Memory B cell (primary cell): ENCODE data around the gene CLDN1.
"Not testable (repeated sequence)": the region's sequence is repeated elsewhere in the genome, so short reads cannot be mapped to it uniquely, and the experiment has no call there.

Experiments
- ATAC-seq: fragments of 150-1000 bp; cut with Tn5 transposase; 2 replicates; pipeline ENCODE4 v1.10.0; 2021; ENCODE audit warnings: low read depth, mild to moderate bottlenecking, moderate library complexity
- DNase-seq, 2 donors: peaks; one replicate each; pipeline ENCODE4 v3.0.0; 2022; ENCODE audit warnings: low spot score in 2 of 2
- H3K27ac Mint-ChIP-seq: one replicate; pipeline ENCODE4 v1.8.0; 2022; ENCODE audit warnings: mild to moderate bottlenecking, moderate library complexity, mixed read lengths
- H3K27me3 Mint-ChIP-seq: one replicate; pipeline ENCODE4 v1.8.0; 2022; ENCODE audit warnings: mixed read lengths
- H3K36me3 Mint-ChIP-seq: one replicate; pipeline ENCODE4 v1.8.0; 2022; ENCODE audit warnings: mild to moderate bottlenecking, mixed read lengths
- H3K4me1 Mint-ChIP-seq: one replicate; pipeline ENCODE4 v1.8.0; 2022; ENCODE audit warnings: mixed read lengths
- H3K4me3 Mint-ChIP-seq: one replicate; pipeline ENCODE4 v1.8.0; 2022; ENCODE audit warnings: mild to moderate bottlenecking, moderate library complexity, mixed read lengths
- H3K9me3 Mint-ChIP-seq: one replicate; pipeline ENCODE4 v1.8.0; 2022; ENCODE audit warnings: mixed read lengths

CLDN1 gene

GRCh38 chr3:190294030-190294429 lies 28.2 kb downstream of the CLDN1 start:
- no peak overlapping the region for H3K4me3 Mint-ChIP-seq
- H3K27me3 Mint-ChIP-seq, result peaks cover 1% of the 10 kb centered on the region
- no peaks in the 10 kb centered on the region for H3K4me1 Mint-ChIP-seq
- DNase-seq (no peak), ATAC-seq (no peak)
- H3K9me3 Mint-ChIP-seq, result peaks cover 8% of the 10 kb centered on the region
- H3K27ac Mint-ChIP-seq, result no peak overlapping the region
- H3K36me3 Mint-ChIP-seq, result peaks cover 3% of the 10 kb centered on the region

GRCh38 chr3:190293621-190294020 lies 28.6 kb downstream of the CLDN1 start:
- Mint-ChIP-seq H3K4me1 (no peaks in the 10 kb centered on the region), H3K27me3 (peaks cover 1% of the 10 kb centered on the region), H3K27ac (no peak overlapping the region), H3K9me3 (peaks cover 8% of the 10 kb centered on the region), H3K4me3 (no peak overlapping the region), H3K36me3 (peaks cover 3% of the 10 kb centered on the region)
- ATAC-seq (no peak), DNase-seq (no peak)

GRCh38 chr3:190291994-190292584 lies 30.2 kb downstream of the CLDN1 start:
- no peak for ATAC-seq
- Mint-ChIP-seq H3K4me1 (no peaks in the 10 kb centered on the region), H3K9me3 (peaks cover 10% of the 10 kb centered on the region), H3K27me3 (peaks cover 1% of the 10 kb centered on the region), H3K27ac (no peak overlapping the region), H3K36me3 (peaks cover 3% of the 10 kb centered on the region), H3K4me3 (no peak overlapping the region)
- DNase-seq, result no peak

- Mint-ChIP-seq H3K4me1 (no peaks in the 10 kb centered on the region), H3K27me3 (no peaks in the 10 kb centered on the region), H3K9me3 (peaks cover 17% of the 10 kb centered on the region), H3K36me3 (peaks cover 3% of the 10 kb centered on the region), H3K27ac (no peak overlapping the region), H3K4me3 (no peak overlapping the region)
- ATAC-seq (no peak), DNase-seq (no peak)
Observed at GRCh38 chr3:190289989-190290388, 32.3 kb downstream of the CLDN1 start.

GRCh38 chr3:190288836-190289235 lies 33.4 kb downstream of the CLDN1 start:
- H3K9me3 Mint-ChIP-seq, result peaks cover 20% of the 10 kb centered on the region
- H3K27me3 Mint-ChIP-seq, result no peaks in the 10 kb centered on the region
- H3K36me3 Mint-ChIP-seq, result peaks cover 3% of the 10 kb centered on the region
- no peak for DNase-seq
- no peaks in the 10 kb centered on the region for H3K4me1 Mint-ChIP-seq
- ATAC-seq, result no peak
- no peak overlapping the region for H3K27ac Mint-ChIP-seq
- H3K4me3 Mint-ChIP-seq, result no peak overlapping the region

GRCh38 chr3:190286014-190286413 lies 36.2 kb downstream of the CLDN1 start:
- no peaks in the 10 kb centered on the region for H3K36me3 Mint-ChIP-seq
- H3K27ac Mint-ChIP-seq, result no peak overlapping the region
- ATAC-seq, result no peak
- no peaks in the 10 kb centered on the region for H3K4me1 Mint-ChIP-seq
- no peaks in the 10 kb centered on the region for H3K27me3 Mint-ChIP-seq
- no peak for DNase-seq
- H3K4me3 Mint-ChIP-seq, result no peak overlapping the region
- H3K9me3 Mint-ChIP-seq, result peaks cover 14% of the 10 kb centered on the region

GRCh38 chr3:190281308-190282051 lies 40.8 kb downstream of the CLDN1 start:
- H3K4me3 Mint-ChIP-seq, result no peak overlapping the region
- H3K27me3 Mint-ChIP-seq, result no peaks in the 10 kb centered on the region

GRCh38 chr3:190279690-190280089 lies 42.6 kb downstream of the CLDN1 start:
- ATAC-seq (no peak), DNase-seq (no peak)
- Mint-ChIP-seq H3K27ac (no peak overlapping the region), H3K27me3 (no peaks in the 10 kb centered on the region), H3K36me3 (no peaks in the 10 kb centered on the region), H3K4me3 (no peak overlapping the region), H3K4me1 (no peaks in the 10 kb centered on the region), H3K9me3 (peaks cover 7% of the 10 kb centered on the region)

More at GRCh38 chr3:190281308-190282051, 40.8 kb downstream of the CLDN1 start:
- no peak for ATAC-seq
- no peak for DNase-seq
- Mint-ChIP-seq H3K4me1 (no peaks in the 10 kb centered on the region), H3K27ac (no peak overlapping the region), H3K9me3 (peaks cover 12% of the 10 kb centered on the region), H3K36me3 (no peaks in the 10 kb centered on the region)

GRCh38 chr3:190272747-190273146 lies 49.5 kb downstream of the CLDN1 start:
- DNase-seq (no peak), ATAC-seq (no peak)
- no peaks in the 10 kb centered on the region for H3K4me1 Mint-ChIP-seq
- H3K9me3 Mint-ChIP-seq, result peaks cover 4% of the 10 kb centered on the region
- no peaks in the 10 kb centered on the region for H3K36me3 Mint-ChIP-seq
- no peak overlapping the region for H3K27ac Mint-ChIP-seq
- no peak overlapping the region for H3K4me3 Mint-ChIP-seq
- no peaks in the 10 kb centered on the region for H3K27me3 Mint-ChIP-seq

- no peak for ATAC-seq
- no peaks in the 10 kb centered on the region for H3K27me3 Mint-ChIP-seq
- H3K9me3 Mint-ChIP-seq, result peaks cover 2% of the 10 kb centered on the region
- H3K4me3 Mint-ChIP-seq, result no peak overlapping the region
- no peaks in the 10 kb centered on the region for H3K4me1 Mint-ChIP-seq
- H3K27ac Mint-ChIP-seq, result no peak overlapping the region
- no peak for DNase-seq
- H3K36me3 Mint-ChIP-seq, result no peaks in the 10 kb centered on the region
Observed at GRCh38 chr3:190269101-190269500, 53.1 kb downstream of the CLDN1 start.

- not testable (repeated sequence) for ATAC-seq
Observed at GRCh38 chr3:190267464-190267863, 54.8 kb downstream of the CLDN1 start.

GRCh38 chr3:190266913-190267290 lies 55.3 kb downstream of the CLDN1 start:
- no peak for ATAC-seq
- DNase-seq, result no peak
- Mint-ChIP-seq H3K9me3 (peaks cover 2% of the 10 kb centered on the region), H3K27me3 (no peaks in the 10 kb centered on the region), H3K4me3 (no peak overlapping the region), H3K36me3 (no peaks in the 10 kb centered on the region), H3K27ac (no peak overlapping the region), H3K4me1 (no peaks in the 10 kb centered on the region)

More at GRCh38 chr3:190267464-190267863, 54.8 kb downstream of the CLDN1 start:
- not testable (repeated sequence) for H3K4me3 Mint-ChIP-seq, H3K27me3 Mint-ChIP-seq, DNase-seq, H3K9me3 Mint-ChIP-seq, H3K36me3 Mint-ChIP-seq, H3K4me1 Mint-ChIP-seq, H3K27ac Mint-ChIP-seq

GRCh38 chr3:190266265-190266912 lies 55.9 kb downstream of the CLDN1 start:
- DNase-seq (no peak), ATAC-seq (no peak)
- H3K4me3 Mint-ChIP-seq, result no peak overlapping the region
- H3K9me3 Mint-ChIP-seq, result peaks cover 2% of the 10 kb centered on the region
- H3K27me3 Mint-ChIP-seq, result no peaks in the 10 kb centered on the region
- no peak overlapping the region for H3K27ac Mint-ChIP-seq
- no peaks in the 10 kb centered on the region for H3K36me3 Mint-ChIP-seq
- H3K4me1 Mint-ChIP-seq, result no peaks in the 10 kb centered on the region

- no peaks in the 10 kb centered on the region for H3K27me3 Mint-ChIP-seq
- H3K4me1 Mint-ChIP-seq, result no peaks in the 10 kb centered on the region
- peaks cover 2% of the 10 kb centered on the region for H3K9me3 Mint-ChIP-seq
- ATAC-seq, result no peak
- H3K4me3 Mint-ChIP-seq, result no peak overlapping the region
- no peaks in the 10 kb centered on the region for H3K36me3 Mint-ChIP-seq
- no peak for DNase-seq
- no peak overlapping the region for H3K27ac Mint-ChIP-seq
Observed at GRCh38 chr3:190265796-190266195, 56.5 kb downstream of the CLDN1 start.
